GM12874 (cell line): ENCODE measurements around the gene IFITM1.

Experiments
- CTCF ChIP-seq: IDR thresholded peaks from 2 replicates; pipeline ENCODE4 v1.5.1; 2011; ENCODE audit warnings: low read depth, mild to moderate bottlenecking, control low read depth, low read length, moderate library complexity; ENCODE audit not compliant: insufficient read depth

Gene IFITM1

DNA sequence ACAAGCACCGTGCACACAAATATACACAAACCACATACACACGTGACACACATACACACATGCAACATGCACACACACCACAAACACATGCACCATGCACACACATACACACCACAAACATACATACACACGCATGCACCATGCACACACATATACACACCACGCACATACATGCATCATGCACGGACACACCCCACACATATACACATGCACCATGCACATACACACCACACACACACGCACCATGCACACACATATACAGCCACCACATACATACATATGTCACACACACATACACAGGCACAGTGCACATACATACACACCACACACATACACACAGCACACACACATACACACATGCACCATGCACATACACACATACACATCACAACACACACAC lies 42.8 kb downstream of the IFITM1 start:
- no peak for TF ChIP-seq CTCF

DNA sequence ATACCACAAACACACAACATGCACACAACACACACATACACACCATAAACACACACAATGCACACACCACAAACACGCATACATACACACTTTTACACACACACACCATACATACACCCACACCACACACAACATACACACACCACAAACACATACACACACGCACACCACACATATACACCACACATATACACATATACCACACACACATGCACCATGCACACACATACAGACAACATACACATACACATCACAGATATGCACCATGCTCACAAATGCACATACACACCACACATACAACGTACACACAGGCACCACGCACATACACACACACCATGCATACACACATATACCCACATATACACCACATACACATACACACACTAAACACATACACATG lies 43.7 kb downstream of the IFITM1 start:
- TF ChIP-seq CTCF = no peak

- no peak for TF ChIP-seq CTCF
Measured at GRCh38 chr11:358129-358800, 44.4 kb downstream of the IFITM1 start.

DNA sequence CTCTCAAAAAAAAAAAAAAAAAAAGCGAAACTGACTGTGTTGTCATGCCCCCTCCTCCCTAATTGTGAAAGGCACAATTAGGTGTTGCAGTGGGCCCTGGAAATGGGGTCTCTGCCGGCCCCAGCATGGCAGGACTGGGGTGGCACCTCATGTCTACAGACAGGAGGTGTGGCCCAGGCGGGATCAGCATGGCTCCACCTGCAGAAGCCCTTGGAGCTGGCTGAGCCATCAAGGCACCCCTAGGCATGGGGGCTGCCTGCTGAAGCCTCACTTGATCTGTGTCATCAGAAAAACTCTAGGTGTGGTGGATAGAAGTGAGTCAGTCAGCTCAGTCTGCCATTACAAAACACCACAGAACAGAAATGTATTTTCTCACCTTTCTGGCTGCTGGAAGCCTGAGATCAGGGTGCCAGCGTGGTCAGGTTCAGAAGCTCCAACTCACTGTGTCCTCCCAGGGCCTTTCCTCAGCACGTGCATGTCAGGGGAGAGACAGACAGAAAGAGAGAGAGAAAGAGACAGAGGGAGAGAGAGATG lies 45.4 kb downstream of the IFITM1 start:
- no peak for TF ChIP-seq CTCF

DNA sequence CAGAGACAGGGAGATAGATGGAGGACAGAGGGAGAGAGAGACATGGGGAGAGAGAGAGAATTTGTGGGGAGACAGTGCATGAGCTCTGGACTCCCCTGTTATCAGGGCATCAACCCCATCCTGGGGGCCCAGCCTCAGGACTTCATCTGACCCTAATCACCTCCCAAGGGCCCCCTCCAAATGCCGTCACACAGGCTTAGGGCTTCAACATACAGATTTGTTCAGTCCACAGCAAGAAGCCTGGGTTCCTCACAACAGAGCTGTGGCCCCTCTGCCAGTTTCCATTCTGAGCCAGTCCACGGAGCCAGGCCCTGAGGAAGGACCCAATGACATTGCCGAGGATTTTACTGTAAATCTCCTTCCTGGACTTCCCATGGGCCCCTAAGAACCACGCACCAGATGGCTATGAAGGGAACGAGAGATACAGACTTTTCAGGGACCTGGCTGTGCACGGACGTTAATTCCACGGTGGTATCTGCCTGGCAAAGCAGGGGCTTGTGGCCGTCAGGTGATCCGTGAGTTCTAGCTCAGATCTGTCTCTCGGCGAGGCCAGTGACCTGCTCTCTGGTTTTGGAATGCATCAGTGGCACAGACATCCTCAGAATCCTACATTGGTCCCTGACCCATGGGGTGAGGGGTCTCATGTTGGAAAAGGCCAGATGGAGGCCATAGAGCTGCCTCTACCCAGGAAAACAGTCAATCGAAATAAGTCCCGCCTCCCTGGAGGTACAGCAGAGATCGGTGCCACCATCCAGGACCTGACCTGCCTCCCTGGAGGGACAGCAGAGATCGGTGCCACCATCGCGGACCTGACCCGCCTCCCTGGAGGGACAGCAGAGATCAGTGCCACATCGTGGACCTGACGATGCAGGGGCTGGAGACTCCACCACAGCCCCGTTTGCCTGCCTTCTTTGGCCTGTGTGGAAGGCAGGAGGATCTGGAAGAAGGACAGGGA lies 46.8 kb downstream of the IFITM1 start:
- TF ChIP-seq CTCF = no peak

DNA sequence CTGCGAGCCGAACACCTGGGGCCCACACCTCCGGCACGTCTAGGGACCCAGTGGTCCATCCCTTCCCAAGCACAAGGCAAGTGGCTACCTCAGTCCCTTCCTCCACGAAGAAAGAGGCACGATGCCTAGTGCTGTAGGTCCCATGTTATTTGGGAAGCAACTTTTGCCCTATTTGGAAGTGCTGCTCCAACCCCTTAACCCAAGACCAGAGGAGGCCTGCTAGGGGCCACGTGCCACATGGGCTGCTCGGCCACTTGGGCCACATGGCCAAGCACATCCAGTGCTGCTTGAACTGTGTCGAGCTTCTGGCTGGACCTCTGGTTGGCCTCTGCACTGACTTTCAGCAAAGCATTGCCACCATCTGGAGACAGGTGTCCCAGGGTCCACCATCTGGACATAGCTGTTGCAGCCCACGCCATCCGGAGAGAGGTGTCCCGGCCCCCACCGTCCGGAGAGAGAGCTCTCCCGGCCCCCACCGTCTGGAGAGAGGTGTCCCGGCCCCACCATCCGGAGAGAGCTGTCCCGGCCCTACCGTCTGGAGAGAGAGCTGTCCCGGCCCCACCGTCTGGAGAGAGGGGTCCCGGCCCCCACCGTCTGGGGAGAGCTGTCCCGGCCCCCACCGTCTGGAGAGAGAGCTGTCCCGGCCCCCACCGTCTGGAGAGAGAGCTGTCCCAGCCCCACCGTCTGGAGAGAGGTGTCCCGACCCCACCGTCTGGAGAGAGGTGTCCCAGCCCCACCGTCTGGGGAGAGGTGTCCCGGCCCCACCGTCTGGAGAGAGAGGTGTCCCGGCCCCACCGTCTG lies 49.0 kb downstream of the IFITM1 start:
- no peak for TF ChIP-seq CTCF
